IPS-NIHi7 (cell line): ENCODE data around the gene MIGA1.
"Not testable (repeated sequence)": the region's sequence is repeated elsewhere in the genome, so short reads cannot be mapped to it uniquely, and the experiment has no call there.

Experiments used
- DNase-seq: peaks from one replicate; pipeline ENCODE4 v3.0.0; 2012; ENCODE audit warnings: mixed read lengths; ENCODE audit errors: extremely low spot score

The MIGA1 gene

GRCh38 chr1:77802026-77802425, 22.6 kb downstream of the MIGA1 start:
- no peak for DNase-seq

GRCh38 chr1:77803371-77803770, 23.9 kb downstream of the MIGA1 start:
- no peak for DNase-seq

GRCh38 chr1:77809787-77810462, 30.5 kb downstream of the MIGA1 start:
- not testable (repeated sequence) for DNase-seq

GRCh38 chr1:77811589-77811988, 32.1 kb downstream of the MIGA1 start:
- not testable (repeated sequence) for DNase-seq

GRCh38 chr1:77817368-77818209, 38.1 kb downstream of the MIGA1 start:
- no peak for DNase-seq

GRCh38 chr1:77820121-77820520, 40.7 kb downstream of the MIGA1 start:
- no peak for DNase-seq

- no peak for DNase-seq
Measured at GRCh38 chr1:77824079-77824478, 44.6 kb downstream of the MIGA1 start.

GRCh38 chr1:77824694-77825093, 45.2 kb downstream of the MIGA1 start:
- DNase-seq, result no peak

- DNase-seq, result peak; percentile 43
Measured at GRCh38 chr1:77825131-77825709, 45.8 kb downstream of the MIGA1 start.

- not testable (repeated sequence) for DNase-seq
Measured at GRCh38 chr1:77826851-77827250, 47.4 kb downstream of the MIGA1 start.

- no peak for DNase-seq
Measured at GRCh38 chr1:77828098-77828497, 48.6 kb downstream of the MIGA1 start.

GRCh38 chr1:77829851-77830250, 50.4 kb downstream of the MIGA1 start:
- no peak for DNase-seq

- DNase-seq, result no peak
Measured at GRCh38 chr1:77830946-77831345, 51.5 kb downstream of the MIGA1 start.

GRCh38 chr1:77831566-77831965, 52.1 kb downstream of the MIGA1 start:
- no peak for DNase-seq

- DNase-seq, result no peak
Measured at GRCh38 chr1:77831976-77832711, 52.7 kb downstream of the MIGA1 start.

GRCh38 chr1:77832901-77833300, 53.5 kb downstream of the MIGA1 start:
- no peak for DNase-seq

- DNase-seq, result no peak
Measured at GRCh38 chr1:77833521-77834100, 54.2 kb downstream of the MIGA1 start.

GRCh38 chr1:77834771-77835334, 55.4 kb downstream of the MIGA1 start:
- no peak for DNase-seq

- no peak for DNase-seq
Measured at GRCh38 chr1:77841574-77841973, 62.1 kb downstream of the MIGA1 start.

GRCh38 chr1:77845951-77846350, 66.5 kb downstream of the MIGA1 start:
- no peak for DNase-seq

GRCh38 chr1:77846966-77847365, 67.5 kb downstream of the MIGA1 start:
- no peak for DNase-seq
